GM12878 (cell line): ENCODE measurements around the gene SLC44A4. TPM values are rescaled to one million over a fixed set of nuclear protein-coding genes. Genes with fewer than 3 reads are reported as not detected.

ENCODE experiments used
- BACH1 ChIP-seq: fragments of 450-650 bp; IDR thresholded peaks from 2 replicates; pipeline ENCODE4 v1.6.1; 2017; ENCODE audit warnings: mild to moderate bottlenecking, borderline replicate concordance
- CBX5 ChIP-seq: sonication (generic); IDR thresholded peaks from 2 replicates; pipeline ENCODE4 v1.6.1; 2016; ENCODE audit warnings: low read depth, moderate library complexity, mild to moderate bottlenecking, inconsistent platforms
- E2F8 ChIP-seq: fragments of 450-650 bp; IDR thresholded peaks from 2 replicates; pipeline ENCODE4 v1.6.1; 2018; ENCODE audit warnings: mild to moderate bottlenecking, low read depth, moderate library complexity; ENCODE audit not compliant: partially characterized antibody
- FOXK2 ChIP-seq: fragments of 450-650 bp; IDR thresholded peaks from 2 replicates; pipeline ENCODE4 v1.6.1; 2017; ENCODE audit warnings: mild to moderate bottlenecking, moderate library complexity
- LARP7 ChIP-seq: fragments of 450-650 bp; IDR thresholded peaks from 2 replicates; pipeline ENCODE4 v1.6.1; 2017; ENCODE audit warnings: mild to moderate bottlenecking
- MEF2B ChIP-seq: fragments of 450-650 bp; IDR thresholded peaks from 2 replicates; pipeline ENCODE4 v1.6.1; 2018; ENCODE audit warnings: mild to moderate bottlenecking, moderate library complexity; ENCODE audit not compliant: partially characterized antibody, poor library complexity, severe bottlenecking
- NR2F1 ChIP-seq: fragments of 450-650 bp; conservative IDR thresholded peaks from 2 replicates; pipeline ENCODE4 v1.6.1; 2017; ENCODE audit warnings: mild to moderate bottlenecking
- PAX5 ChIP-seq: IDR thresholded peaks from 2 replicates; pipeline ENCODE4 v1.6.1; 2011; ENCODE audit warnings: low read depth, low read length, borderline replicate concordance
- RAD21 ChIP-seq: IDR thresholded peaks from 2 replicates; pipeline ENCODE4 v1.6.1; 2011; ENCODE audit warnings: mild to moderate bottlenecking, low read depth, low read length, moderate library complexity; ENCODE audit not compliant: insufficient read depth
- RCOR1 ChIP-seq: conservative IDR thresholded peaks from 2 replicates; pipeline ENCODE4 v1.6.1; 2012; ENCODE audit warnings: low read depth, low read length, improper control_type of control experiment
- RELB ChIP-seq: fragments of 450-650 bp; IDR thresholded peaks from 2 replicates; pipeline ENCODE4 v1.6.1; 2017; ENCODE audit warnings: low read depth, mild to moderate bottlenecking, moderate library complexity
- SIN3A ChIP-seq: IDR thresholded peaks from 2 replicates; pipeline ENCODE4 v1.6.1; 2012; ENCODE audit warnings: low read depth, low read length, improper control_type of control experiment
- TCF12 ChIP-seq: IDR thresholded peaks from 2 replicates; pipeline ENCODE4 v1.6.1; 2011; ENCODE audit warnings: low read depth, mild to moderate bottlenecking, low read length
- ZNF207 ChIP-seq: fragments of 450-650 bp; IDR thresholded peaks from 2 replicates; pipeline ENCODE4 v1.6.1; 2014; ENCODE audit warnings: antibody characterized with exemption, mild to moderate bottlenecking, borderline replicate concordance
- polyA plus RNA-seq, 11 experiments: library from polyadenylated mRNA; depleted of rRNA in 4 of 11; unstranded in 6 of 11; stranded (reverse) in 5 of 11; fragments of >200 nt; fragmentation: Nextera tagmentation in 4 of 11; fragmentation: Illumina TruSeq in 1 of 11; extraction: Ambion mirVana in 4 of 11; extraction: Trizol in 1 of 11; gene quantifications; 1 replicate in 1 of 11; 2 replicates in 10 of 11; pipeline versions ENCODE4 v1.2.1 to v1.2.3, GENCODE V29; 2011 to 2016; ENCODE audit warnings: inconsistent platforms in 2 of 11, missing spikeins in 2 of 11, low read depth in 1 of 11
- total RNA-seq, 4 experiments: library from RNA; depleted of rRNA in 3 of 4; stranded (reverse); fragments of >200 nt in 3 of 4; fragmentation: Illumina TruSeq in 1 of 4; extraction: Trizol in 1 of 4; gene quantifications; 2 replicates each; pipeline versions ENCODE4 v1.2.1 to v1.2.3, GENCODE V29; 2013 to 2021
- TF ChIP-seq, protein P1 (sequence below): fragments of 450-650 bp; formaldehyde crosslinking; IDR thresholded peaks from 2 replicates; pipeline ENCODE4 v1.4.0; 2020; ENCODE audit warnings: mild to moderate bottlenecking, moderate library complexity
- TF ChIP-seq, protein P2 (sequence below): fragments of 450-650 bp; IDR thresholded peaks from 2 replicates; pipeline ENCODE4 v1.6.1; 2017; ENCODE audit warnings: mild to moderate bottlenecking, moderate library complexity

The SLC44A4 gene
- total and polyA plus RNA-seq, 10 of the 15 experiments (the other 5 are each of a cell fraction or from before 2014, with no cell fraction given): 0.04 to 0.24 (median 0.15) TPM; not detected in 3

DNA sequence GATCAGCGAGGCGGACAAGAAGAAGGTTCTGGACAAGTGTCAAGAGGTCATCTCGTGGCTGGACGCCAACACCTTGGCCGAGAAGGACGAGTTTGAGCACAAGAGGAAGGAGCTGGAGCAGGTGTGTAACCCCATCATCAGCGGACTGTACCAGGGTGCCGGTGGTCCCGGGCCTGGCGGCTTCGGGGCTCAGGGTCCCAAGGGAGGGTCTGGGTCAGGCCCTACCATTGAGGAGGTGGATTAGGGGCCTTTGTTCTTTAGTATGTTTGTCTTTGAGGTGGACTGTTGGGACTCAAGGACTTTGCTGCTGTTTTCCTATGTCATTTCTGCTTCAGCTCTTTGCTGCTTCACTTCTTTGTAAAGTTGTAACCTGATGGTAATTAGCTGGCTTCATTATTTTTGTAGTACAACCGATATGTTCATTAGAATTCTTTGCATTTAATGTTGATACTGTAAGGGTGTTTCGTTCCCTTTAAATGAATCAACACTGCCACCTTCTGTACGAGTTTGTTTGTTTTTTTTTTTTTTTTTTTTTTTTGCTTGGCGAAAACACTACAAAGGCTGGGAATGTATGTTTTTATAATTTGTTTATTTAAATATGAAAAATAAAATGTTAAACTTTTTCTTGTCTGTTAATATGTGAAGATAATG lies 49.0 kb downstream of the SLC44A4 start (continued):
- TF ChIP-seq PAX5: no peak
- TF ChIP-seq, protein P1, sequence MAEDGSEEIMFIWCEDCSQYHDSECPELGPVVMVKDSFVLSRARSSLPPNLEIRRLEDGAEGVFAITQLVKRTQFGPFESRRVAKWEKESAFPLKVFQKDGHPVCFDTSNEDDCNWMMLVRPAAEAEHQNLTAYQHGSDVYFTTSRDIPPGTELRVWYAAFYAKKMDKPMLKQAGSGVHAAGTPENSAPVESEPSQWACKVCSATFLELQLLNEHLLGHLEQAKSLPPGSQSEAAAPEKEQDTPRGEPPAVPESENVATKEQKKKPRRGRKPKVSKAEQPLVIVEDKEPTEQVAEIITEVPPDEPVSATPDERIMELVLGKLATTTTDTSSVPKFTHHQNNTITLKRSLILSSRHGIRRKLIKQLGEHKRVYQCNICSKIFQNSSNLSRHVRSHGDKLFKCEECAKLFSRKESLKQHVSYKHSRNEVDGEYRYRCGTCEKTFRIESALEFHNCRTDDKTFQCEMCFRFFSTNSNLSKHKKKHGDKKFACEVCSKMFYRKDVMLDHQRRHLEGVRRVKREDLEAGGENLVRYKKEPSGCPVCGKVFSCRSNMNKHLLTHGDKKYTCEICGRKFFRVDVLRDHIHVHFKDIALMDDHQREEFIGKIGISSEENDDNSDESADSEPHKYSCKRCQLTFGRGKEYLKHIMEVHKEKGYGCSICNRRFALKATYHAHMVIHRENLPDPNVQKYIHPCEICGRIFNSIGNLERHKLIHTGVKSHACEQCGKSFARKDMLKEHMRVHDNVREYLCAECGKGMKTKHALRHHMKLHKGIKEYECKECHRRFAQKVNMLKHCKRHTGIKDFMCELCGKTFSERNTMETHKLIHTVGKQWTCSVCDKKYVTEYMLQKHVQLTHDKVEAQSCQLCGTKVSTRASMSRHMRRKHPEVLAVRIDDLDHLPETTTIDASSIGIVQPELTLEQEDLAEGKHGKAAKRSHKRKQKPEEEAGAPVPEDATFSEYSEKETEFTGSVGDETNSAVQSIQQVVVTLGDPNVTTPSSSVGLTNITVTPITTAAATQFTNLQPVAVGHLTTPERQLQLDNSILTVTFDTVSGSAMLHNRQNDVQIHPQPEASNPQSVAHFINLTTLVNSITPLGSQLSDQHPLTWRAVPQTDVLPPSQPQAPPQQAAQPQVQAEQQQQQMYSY (CRISPR knock-in tag): 0 out of 2 replicates have a peak, but pooled peaks have one; percentile 54
- peak; percentile 66; the same call in 1 of the 2 replicates for TF ChIP-seq BACH1
- peak; percentile 84 for TF ChIP-seq RAD21
- TF ChIP-seq LARP7: no peak
- no peak for TF ChIP-seq ZNF207
- TF ChIP-seq SIN3A: peak; percentile 53; the same call in 1 of the 2 replicates
- peak; percentile 45 for TF ChIP-seq E2F8
- TF ChIP-seq, protein P2, sequence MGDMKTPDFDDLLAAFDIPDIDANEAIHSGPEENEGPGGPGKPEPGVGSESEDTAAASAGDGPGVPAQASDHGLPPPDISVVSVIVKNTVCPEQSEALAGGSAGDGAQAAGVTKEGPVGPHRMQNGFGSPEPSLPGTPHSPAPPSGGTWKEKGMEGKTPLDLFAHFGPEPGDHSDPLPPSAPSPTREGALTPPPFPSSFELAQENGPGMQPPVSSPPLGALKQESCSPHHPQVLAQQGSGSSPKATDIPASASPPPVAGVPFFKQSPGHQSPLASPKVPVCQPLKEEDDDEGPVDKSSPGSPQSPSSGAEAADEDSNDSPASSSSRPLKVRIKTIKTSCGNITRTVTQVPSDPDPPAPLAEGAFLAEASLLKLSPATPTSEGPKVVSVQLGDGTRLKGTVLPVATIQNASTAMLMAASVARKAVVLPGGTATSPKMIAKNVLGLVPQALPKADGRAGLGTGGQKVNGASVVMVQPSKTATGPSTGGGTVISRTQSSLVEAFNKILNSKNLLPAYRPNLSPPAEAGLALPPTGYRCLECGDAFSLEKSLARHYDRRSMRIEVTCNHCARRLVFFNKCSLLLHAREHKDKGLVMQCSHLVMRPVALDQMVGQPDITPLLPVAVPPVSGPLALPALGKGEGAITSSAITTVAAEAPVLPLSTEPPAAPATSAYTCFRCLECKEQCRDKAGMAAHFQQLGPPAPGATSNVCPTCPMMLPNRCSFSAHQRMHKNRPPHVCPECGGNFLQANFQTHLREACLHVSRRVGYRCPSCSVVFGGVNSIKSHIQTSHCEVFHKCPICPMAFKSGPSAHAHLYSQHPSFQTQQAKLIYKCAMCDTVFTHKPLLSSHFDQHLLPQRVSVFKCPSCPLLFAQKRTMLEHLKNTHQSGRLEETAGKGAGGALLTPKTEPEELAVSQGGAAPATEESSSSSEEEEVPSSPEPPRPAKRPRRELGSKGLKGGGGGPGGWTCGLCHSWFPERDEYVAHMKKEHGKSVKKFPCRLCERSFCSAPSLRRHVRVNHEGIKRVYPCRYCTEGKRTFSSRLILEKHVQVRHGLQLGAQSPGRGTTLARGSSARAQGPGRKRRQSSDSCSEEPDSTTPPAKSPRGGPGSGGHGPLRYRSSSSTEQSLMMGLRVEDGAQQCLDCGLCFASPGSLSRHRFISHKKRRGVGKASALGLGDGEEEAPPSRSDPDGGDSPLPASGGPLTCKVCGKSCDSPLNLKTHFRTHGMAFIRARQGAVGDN: no peak
- TF ChIP-seq TCF12: no peak
- peak; percentile 61; the same call in 1 of the 2 replicates for TF ChIP-seq NR2F1
- TF ChIP-seq MEF2B: peak; percentile 64
- TF ChIP-seq RCOR1: no peak
- peak; percentile 53; the same call in 1 of the 2 replicates for TF ChIP-seq FOXK2
- TF ChIP-seq RELB: peak; percentile 34; the same call in 1 of the 2 replicates
- no peak for TF ChIP-seq CBX5
